Measurements from ENCODE around the gene DDX54. TPM values are rescaled to one million over a fixed set of nuclear protein-coding genes. Genes with fewer than 3 reads are reported as not detected.

The DDX54 gene
- total and polyA plus RNA-seq, 2 of the 8 experiments (the other 6 are each of a cell fraction or from before 2014, with no cell fraction given) = 64.9 to 113 TPM

- Histone ChIP-seq H4K91ac (replicated peaks; ENCODE audit: insufficient read length, low read length) (no peak overlapping the region), H2BK5ac (ENCODE audit: low read depth, low read length) (no peak overlapping the region), H4K8ac (ENCODE audit: extremely low read depth, insufficient read depth, low read length) (no peak overlapping the region), H3K79me1 (ENCODE audit: low read depth, low read length) (no peaks in the 10 kb centered on the region; the same call in 1 of the 2 replicates), H3K23ac (ENCODE audit: insufficient read length) (no peak overlapping the region), H2BK15ac (ENCODE audit: low read length) (no peak overlapping the region), H3K4me1 (replicated peaks in 1 of 4; ENCODE audit: control insufficient read depth in 3 of 4, insufficient read depth in 4 of 4, low read length in 3 of 4) (peaks cover 5 to 13% (median 9%) of the 10 kb centered on the region in 4 experiments), H3K27ac (ENCODE audit: low read depth, low read length) (no peak overlapping the region), H4K5ac (ENCODE audit: insufficient read length, low read depth, low read length) (no peak overlapping the region), H4K20me1 (replicated peaks in 1 of 2; ENCODE audit: control insufficient read depth in 1 of 2, insufficient read depth in 2 of 2, low read length in 2 of 2) (peaks cover 16 to 17% of the 10 kb centered on the region in 2 experiments), H2AFZ (ENCODE audit: low read length) (no peak overlapping the region), H3K4me2 (ENCODE audit: insufficient read depth in 1 of 2, low read depth in 2 of 2, low read length in 2 of 2) (no peak overlapping the region), H3K23me2 (ENCODE audit: low read depth, low read length) (0 out of 2 replicates have a peak, but pooled peaks cover 3% of the 10 kb centered on the region), H3K27me3 (replicated peaks in 1 of 4; ENCODE audit: control insufficient read depth in 3 of 4, extremely low read depth in 1 of 4, insufficient read depth in 3 of 4, low read length in 3 of 4) (no peaks in the 10 kb centered on the region), H3K9ac (replicated peaks in 1 of 4; ENCODE audit: extremely low read depth in 1 of 4, low read depth in 3 of 4, low read length in 3 of 4) (no peak overlapping the region), H3K18ac (ENCODE audit: extremely low read depth, low read length) (no peak overlapping the region), H2AK5ac (ENCODE audit: low read depth, low read length) (no peak overlapping the region), H2BK12ac (ENCODE audit: low read depth, low read length) (no peak overlapping the region), H3K56ac (replicated peaks; ENCODE audit: insufficient read length, low read depth, low read length) (no peak overlapping the region), H3K14ac (ENCODE audit: insufficient read length) (no peak overlapping the region), H3K36me3 (ENCODE audit: control insufficient read depth in 2 of 4, insufficient read depth in 4 of 4, low read length in 3 of 4) (peaks cover 21 to 48% (median 43%) of the 10 kb centered on the region in 4 experiments), H2BK20ac (ENCODE audit: low read length) (no peak overlapping the region), H3K9me3 (ENCODE audit: insufficient read depth in 2 of 2, low read depth in 1 of 2, low read length in 1 of 2) (no peaks in the 10 kb centered on the region), H3K4me3 (ENCODE audit: extremely low read depth in 1 of 4, insufficient read depth in 2 of 4, low read depth in 3 of 4, low read length in 4 of 4) (no peak overlapping the region), H3K4ac (replicated peaks; ENCODE audit: insufficient read length, low read depth, low read length) (no peak overlapping the region), H3K79me2 (ENCODE audit: control insufficient read depth in 1 of 2, insufficient read depth in 2 of 2, low read length in 2 of 2) (no peaks in the 10 kb centered on the region), H2BK120ac (replicated peaks; ENCODE audit: low read depth, low read length) (no peak overlapping the region)
- ChIA-PET POLR2A (ENCODE audit: partially characterized antibody) (interaction anchor here (0.8 to 4.3 kb wide), 6 partner anchors 9 to 60 kb away, joined by 3 to 28 read pairs (median 4); partner anchors contain the start of genes DDX54 and RITA1), CTCF (ENCODE audit: partially characterized antibody) (interaction anchor here (0.6 to 11.2 kb wide), 7 partner anchors 10 to 257 kb away, joined by 3 to 114 read pairs (median 4); partner anchors contain the start of gene RASAL1)
- DNase-seq (ENCODE audit: low read depth in 1 of 2, low spot score in 2 of 2) (no peak), FAIRE-seq (no peak)
- 94% methylated on average over 9 of the region's 12 CpGs; no CpG with 5 or more reads in 1 of the 2 experiments for WGBS, 2 experiments (ENCODE audit: extremely low coverage in 1 of 2, insufficient coverage in 1 of 2, insufficient read length in 1 of 2, insufficient replicate concordance in 2 of 2, low coverage in 1 of 2, low lambda C conversion rate in 2 of 2, missing lambda C conversion rate in 1 of 2)
- TF ChIP-seq EGR1 (IDR thresholded peaks at IDR 0.05; ENCODE audit: borderline replicate concordance, low read depth, low read length) (no peak), RXRA (IDR thresholded peaks at IDR 0.05; ENCODE audit: insufficient read depth, low read depth, low read length) (no peak), GTF2F1 (IDR thresholded peaks at IDR 0.05; ENCODE audit: borderline replicate concordance, low read depth, low read length) (no peak), GABPA (IDR thresholded peaks at IDR 0.05; ENCODE audit: borderline replicate concordance, insufficient read depth, low read length) (no peak), HDAC2 (IDR thresholded peaks at IDR 0.05; ENCODE audit: borderline replicate concordance in 1 of 2, low read depth in 2 of 2, low read length in 2 of 2) (no peak), SP4 (IDR thresholded peaks at IDR 0.05; ENCODE audit: low read length) (no peak), FOSL1 (IDR thresholded peaks at IDR 0.05; ENCODE audit: insufficient read depth, low read depth, low read length) (no peak), MAX (IDR thresholded peaks at IDR 0.05) (no peak), TBP (IDR thresholded peaks at IDR 0.05; ENCODE audit: low read depth, low read length) (no peak)
Measured at GRCh38 chr12:113163030-113163360, 22.3 kb downstream of the DDX54 start.
